Stimulated activated CD4-positive, alpha-beta T cell treated with anti-CD3 and anti-CD28 coated beads, Interleukin-15, amount 100 ng/mL, for 24 hours (primary cell): ENCODE results near the gene TLR9.

Experiments
- DNase-seq: peaks from one replicate; pipeline ENCODE4 v3.0.0-alpha.2; 2020

TLR9 gene

DNA sequence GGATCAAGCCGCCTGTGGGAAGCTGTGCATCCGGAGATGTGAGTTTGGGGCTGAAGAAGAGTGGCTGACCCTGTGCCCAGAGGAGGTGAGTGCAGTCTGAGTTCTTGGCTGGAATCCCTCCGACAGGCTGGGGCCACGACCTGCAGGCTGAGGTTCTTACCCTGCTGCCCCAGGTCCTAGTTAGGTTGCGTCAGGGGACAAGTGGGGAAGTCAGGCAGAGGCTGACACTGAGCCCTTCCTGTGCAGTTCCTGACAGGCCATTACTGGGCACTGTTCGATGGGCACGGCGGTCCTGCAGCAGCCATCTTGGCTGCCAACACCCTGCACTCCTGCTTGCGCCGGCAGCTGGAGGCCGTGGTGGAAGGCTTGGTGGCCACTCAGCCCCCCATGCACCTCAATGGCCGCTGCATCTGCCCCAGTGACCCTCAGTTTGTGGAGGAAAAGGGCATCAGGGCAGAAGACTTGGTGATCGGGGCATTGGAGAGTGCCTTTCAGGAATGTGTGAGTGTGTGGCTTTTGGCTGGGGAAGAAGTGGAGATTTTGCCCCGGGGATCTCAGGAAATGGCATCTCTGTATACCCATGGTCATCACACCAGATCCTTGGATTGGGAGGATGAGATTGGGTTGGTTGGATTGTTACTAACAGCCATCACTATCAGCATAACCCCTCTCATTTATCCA, 21.4 kb upstream of the TLR9 start:
- no peak for DNase-seq

DNA sequence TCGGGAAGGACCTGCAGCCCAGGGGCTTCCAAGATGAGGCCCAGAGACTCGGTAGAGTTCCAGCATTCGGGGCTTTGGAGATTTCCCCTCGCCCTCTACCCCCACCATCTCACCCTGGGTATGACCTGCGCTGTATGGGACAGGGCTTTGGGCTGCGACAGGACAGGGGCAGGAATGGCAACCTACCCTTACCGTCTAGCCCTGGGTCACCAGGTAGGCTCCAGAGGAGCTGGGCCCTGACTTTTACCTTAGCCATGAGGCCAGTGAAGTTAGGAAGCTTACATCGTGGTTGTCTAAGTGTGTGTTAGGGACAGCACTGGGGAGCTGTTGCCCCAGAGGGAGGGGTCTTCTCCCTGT, 20.8 kb upstream of the TLR9 start:
- no peak for DNase-seq

DNA sequence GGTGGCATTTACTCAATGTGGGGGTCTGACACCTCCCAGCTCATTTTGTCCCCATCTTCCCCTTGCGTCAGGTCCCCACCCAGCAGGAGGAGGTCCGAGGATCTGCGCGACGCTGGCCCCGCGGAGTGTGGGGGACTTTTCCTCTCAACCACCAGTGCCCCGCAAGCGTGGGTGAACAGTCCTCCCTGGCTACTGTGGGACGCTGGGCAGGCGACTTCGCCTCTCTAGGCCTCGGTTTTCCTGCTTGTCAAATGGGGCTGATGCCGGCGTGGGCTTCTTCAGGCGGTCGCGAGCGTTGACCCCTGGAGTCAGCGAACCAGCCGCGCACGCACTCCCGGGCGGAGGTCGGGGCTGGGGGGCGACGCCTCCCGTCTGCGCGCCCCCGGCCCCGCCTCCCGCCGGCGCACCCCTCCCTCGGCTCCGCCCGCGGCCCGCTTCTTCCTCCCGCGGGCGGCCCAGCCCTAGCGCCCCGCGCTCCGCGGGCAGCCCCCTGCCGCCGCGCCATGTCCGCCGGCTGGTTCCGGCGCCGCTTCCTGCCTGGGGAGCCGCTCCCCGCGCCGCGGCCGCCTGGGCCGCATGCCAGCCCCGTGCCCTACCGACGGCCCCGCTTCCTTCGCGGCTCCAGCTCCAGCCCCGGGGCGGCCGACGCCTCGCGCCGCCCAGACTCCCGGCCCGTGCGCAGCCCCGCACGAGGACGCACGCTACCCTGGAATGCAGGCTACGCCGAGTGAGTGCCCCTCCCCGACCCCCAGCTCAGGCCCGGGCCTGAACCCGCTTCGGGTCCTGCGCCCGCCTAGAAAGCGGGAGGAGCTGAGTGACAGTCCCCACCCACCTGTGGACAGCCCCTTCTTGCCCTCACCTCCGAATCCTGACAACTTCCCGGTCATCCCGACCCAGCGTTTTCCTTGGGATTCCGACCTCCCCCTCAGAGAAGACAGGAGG, 20.1 kb upstream of the TLR9 start, which contains the start of gene PPM1M:
PPM1M (plus strand) TSS at position 438 of the 942 bp plus-strand sequence; CDS start at position 504, 66 bp downstream.
- DNase-seq: peak; percentile 67

DNA sequence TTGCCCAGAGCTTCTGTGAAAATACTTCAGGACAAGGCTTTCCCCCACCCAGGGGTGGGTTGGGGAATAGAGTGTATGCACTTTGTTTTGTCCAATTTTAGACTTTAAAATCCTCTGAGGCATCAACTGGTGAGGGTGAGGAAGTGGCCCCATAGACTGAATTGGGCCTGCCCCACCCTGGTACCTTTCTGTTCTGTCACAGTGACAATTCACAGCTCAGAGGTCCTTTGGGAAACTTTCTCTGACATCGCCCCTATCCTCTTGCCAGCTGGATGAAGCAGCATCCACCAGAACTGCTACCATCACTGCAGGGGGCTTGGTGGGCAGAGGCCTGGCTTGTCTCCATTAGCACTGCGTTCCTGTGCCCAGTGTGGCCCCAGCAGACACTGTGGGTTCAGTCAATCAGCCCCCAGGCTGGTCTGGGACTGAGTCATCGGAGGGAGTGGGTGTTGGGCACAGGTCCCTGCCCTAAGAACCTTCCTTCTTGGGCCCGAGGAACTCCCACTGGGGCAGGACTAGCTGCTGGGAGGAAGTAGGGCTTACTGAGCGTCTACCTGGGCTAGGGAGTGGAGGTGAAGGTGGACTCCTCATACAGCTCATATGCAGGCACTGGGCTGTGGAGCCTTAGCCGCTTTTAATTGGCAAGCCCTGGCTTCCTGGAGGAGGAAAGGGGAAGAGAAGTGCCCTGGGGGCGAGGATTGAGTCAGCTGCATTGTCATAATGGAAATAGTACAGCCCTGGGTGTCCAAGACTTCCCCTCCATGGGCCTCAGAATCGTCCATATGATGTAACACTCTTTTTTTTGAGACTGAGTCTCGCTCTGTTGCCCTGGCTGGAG, 18.6 kb upstream of the TLR9 start:
- DNase-seq: peak; percentile 67

DNA sequence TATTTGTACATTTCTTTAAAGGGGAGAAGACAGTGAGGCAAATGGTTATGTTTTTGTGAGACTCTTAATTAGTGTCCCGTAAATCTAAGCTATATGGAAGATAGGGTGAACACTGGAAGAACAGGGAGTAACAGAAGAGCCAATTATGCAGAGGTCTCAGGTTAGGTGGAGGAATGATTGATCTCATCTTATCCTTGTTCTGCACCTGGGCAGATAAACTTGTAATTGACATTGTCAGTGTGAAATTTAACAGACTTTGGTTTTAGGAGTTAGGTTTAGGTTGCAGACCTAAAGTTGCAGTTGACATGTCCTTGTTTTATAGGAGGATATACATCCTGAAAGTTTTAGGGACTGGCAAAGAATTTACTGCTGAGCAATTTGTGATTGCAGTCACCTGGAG, 16.6 kb upstream of the TLR9 start:
- no peak for DNase-seq

DNA sequence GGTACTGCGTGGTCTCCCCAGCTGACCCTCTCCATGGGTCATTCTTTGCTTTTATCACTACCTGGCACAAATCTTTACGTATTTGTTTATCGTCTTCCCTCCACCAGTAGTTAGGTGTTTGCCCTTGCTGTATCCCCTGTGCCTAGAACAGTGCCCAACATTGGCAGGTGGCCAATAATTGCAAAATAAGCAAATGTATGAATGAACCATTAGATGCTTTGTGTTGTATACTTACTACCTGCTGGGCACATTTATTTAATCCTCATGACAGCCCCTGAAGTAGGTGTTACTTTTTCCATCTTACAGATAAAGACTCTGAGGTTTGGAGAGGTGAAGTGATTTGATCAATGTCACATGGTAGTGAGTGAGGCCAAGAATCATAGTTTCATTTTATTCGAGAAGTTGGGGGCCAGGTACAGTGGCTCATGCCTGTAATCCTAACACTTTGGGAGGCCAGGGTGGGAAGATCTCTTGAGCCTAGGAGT, 15.5 kb upstream of the TLR9 start:
- no peak for DNase-seq

DNA sequence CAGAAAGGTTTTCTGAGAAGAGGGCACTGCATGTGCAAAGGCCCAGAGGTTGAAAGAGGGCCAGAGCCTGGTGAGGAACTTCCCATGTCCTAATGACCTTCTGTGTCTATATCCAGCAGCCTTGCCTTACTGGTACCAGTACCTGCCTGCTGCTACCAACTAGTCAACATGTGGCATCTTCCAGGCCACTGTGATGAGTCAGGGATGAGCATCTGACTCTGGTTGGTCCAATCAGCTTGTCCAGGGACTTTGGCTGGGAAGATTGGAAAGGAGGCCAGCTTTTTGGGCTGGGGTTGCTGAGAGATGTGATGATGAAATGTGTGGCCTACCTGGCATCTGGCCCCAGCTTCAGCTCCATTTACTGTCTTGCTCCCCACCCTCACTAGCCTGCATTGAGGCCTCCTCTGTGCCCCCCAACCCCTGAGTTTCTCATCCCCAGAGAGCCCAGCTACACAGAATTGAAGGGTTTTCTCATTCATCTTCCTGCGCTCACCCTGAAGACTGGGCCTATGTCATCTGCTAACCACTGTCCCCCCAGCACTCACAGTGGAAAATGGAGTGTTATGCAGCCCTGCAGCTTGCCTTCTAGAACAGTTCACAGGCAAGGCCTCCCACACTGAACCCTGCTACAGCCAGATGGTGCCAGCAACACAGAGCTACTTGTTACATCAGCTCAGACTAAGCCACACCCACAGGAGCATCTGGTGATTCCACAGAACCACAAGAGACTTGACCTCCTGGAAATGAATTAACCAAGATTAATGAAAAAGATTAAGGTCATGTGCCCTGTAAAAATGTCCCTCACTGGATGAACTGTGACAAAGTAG, 14.8 kb upstream of the TLR9 start:
- peak; percentile 72 for DNase-seq

DNA sequence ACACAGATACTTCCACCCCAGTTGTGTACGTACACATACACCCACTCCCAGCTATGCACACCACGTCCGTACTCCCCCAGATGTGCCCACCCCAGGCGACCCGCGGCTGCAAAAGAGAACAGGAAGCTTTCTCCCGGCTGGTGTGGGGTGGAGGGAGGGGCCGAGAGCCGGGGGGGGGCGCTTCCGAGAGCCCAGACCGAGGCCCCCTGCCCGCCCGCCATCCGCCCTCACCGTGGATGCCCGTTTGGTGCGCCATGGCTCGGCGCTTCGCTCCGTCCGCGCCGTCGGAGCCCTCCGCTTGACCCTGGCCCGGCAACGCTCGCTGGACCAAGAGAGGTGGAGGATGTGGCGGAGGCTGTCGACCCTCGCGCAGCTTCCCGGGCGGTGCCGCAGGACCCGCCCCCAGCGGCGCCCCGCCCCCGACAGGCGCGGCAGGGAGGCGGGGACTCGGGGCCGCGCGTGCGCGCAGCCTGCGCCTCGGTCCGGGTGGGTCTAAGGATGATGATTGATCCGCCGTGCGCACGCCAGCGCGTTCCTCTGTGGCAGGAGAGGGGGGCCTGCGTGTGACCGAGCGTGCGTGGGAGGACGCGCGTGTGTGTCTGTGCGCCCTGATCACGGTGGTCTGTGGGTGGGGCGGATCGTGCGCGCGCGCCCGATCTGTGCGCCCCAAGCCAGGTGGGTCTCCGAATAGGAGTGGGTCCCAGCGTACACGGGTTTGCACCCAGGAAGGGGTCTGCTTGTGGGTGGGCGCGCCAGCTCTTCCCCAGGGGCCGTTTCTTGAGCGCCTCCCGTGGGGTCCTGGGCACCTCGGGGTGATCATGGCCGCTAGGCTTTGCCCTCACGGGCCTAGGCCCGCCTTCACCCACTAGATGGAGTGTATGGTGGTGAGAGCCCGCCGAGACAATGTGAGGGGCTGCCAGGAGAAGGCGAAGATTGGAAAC, 13.6 kb upstream of the TLR9 start, which contains the start of gene TWF2:
TWF2 (minus strand) TSS at position 398 of the 941 bp plus-strand sequence; CDS start at position 256, 142 bp downstream.
- peak; percentile 90 for DNase-seq

DNA sequence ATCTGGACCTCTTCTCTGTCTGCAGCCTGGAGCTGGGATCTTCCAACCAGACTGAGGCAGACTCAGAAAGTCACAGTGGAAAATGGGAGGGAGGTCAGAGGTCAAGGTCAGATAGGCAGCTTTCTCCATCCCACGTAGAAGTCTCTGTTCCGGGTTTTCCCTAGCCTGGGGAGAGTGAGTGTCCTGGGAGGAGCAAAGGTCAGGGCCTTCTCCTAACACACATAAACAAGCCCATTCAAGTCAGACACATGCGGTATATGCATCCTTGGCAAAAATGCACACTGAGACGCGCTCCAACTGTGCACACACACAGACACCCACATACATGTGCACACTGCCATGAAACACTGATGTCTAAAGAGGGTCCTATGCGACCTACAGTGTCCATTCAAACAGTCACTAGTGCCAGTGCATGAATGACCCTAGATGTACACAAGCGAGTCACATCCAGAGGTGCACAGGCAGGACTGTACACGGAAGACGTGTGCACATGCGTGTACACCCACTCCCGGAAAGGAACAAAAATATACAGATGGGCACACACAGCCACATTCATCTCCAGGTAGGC, 12.8 kb upstream of the TLR9 start:
- no peak for DNase-seq

DNA sequence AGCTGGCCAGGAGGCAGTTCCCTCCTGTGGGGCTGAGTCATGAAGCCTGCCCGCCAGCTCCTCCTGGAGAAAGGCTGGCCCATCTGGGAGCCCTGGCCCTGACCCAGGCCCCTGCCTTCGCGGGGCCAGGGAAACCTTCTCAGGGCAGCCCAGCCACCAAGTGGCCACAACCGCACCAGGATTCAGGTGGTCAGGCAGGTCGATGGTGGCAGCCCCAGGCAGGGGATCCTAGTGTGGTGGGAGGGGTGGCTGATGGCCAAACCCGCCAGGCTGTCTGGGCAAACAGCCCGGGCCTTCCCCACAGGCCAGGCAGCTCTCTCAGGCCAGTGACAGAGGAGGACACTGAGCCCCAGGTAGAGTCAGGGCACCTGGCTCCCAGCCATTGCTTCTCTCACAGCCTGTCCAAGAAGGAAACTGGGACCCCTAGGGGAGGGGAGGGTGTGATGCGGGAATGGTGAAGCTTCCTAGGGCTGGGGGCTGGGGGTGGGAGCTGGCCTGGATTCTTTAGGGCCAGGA, 12.3 kb upstream of the TLR9 start:
- no peak for DNase-seq

DNA sequence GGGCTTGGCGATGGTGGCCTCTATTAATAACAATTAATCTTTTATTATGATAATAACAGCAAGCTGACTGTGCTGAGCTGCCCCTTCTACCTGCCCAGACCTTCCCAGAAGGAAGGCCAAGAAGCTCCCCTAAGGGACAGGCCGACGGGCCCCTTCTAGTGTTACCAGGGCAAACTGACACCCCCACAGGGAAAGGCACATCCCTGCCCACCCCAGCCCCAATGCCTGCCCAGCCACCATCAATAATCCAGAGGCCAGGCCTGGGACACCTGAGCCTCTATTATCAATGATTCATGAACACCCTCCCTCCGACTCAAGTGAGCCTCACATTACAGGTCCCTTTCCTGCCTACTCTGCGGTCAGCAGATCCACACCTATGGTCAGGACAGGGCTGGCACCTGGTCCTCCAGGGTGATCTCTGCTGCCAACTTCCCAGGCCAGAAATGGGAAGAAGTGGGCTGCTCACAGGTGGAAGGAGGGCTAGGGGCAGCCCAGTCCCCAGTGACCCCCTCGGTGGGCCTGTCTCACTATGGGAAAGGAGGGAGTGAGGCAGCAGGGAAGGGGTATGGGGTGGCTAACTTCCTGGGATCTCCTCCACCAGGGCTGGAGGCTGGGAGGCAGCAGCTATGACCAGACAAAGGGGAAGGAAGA, 11.7 kb upstream of the TLR9 start:
- DNase-seq: no peak

DNA sequence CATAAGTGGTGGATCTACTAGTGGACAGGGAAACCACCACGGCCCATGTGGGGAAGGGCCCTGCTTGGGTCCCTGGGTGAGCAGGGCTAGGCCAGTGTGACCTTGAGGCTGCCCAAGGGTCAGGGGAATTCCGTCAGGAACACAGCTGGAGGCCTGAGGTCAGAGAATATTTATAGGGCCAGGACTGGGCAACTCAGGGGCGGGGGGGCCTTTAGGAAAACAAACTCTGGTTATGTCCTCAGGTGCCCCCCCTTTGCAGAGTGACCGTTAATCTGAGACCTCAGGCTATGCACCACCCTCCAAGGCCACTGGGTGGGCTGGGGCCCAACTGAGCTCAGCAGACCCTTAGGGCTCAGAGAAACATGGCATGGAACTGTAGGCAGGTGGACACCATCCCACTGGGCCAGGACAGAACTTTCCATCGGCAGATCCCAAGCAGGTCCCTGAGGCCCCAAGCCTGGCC, 11.0 kb upstream of the TLR9 start:
- DNase-seq: no peak

DNA sequence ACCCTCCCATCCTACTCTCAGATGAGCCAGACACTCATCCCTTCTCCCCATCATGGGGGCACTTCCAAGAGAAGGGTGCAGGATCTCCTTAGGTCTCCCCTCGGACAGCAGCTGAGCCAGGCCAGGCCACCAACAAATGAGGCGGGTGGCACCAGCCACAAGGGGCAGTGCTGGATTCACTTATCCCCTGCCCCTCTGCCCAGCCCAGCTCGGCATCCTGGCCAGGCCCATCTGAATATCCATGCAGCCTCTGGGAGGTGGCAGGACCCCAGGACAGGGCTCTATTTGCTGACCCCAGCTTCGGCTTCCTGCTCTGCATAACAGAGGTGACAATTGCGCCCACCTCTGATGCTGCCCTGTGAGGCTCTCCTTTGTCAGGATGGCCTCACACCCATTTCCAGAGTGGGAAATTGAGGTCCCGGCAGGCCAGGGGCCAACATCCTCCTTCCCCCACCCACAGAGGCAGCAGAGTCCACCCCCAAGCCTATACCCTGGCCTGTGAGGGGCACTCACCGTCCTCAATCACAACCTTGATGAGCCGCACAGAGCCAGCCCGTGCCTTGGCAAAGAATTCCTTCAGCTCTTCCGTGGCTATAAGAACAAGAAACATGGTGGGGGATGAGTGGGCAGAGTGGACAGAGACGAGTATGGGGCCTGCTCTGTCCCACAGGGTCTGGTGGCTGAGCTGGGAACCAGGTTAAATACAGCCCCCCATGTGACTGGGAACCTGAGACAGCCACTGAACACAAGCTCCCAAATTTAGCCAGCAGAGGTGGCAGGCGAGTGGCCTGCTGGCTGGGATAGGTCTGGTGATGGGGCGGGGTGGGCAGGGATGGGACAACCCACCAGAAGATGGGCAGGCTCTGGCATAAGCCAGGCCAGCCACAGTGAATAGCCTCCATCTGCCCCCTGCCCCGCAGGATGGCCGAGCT, 9.3 kb upstream of the TLR9 start:
- no peak for DNase-seq

DNA sequence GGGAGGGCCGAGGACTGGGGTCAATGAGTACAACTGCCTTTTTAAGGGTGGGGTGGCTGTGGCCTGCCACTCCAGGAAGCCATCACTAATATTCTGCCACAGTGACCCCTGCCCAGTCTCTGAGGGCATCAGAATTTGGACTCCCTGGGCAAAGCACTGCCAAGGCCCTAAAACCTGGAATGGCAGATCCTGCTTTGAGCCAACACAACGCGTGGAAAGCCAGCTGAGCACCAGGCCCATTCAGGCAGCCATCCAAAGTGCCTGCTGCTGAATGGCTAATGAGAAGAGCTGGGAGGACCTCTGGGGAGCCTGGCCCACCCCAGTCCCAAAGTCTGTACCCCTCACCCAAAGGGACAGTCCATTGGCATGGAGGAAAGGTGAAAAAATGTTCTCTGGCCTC, 8.5 kb upstream of the TLR9 start:
- DNase-seq: no peak

DNA sequence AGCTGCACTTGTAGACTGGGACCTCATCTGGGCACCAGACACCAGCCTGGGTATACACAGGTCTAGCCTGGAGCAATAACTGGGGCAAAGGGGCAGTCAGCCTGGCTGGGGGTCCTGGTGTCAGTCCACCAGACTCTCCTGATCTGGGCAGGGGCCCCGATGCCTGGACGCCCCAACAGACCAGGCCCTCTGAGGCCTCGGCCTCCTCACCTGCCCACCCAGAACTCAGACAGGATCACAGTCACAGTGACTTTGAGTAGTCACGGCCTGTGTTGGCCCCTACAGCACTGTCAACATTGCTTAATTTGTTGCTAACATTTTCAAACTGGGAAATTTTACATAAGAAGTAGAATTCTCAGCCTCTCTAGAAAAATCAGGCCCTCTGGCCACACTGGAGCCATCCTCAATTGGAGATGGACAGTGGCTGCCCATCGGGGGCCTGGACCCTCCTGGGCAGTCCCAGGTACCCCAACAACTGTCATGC, 7.7 kb upstream of the TLR9 start:
- DNase-seq: no peak

DNA sequence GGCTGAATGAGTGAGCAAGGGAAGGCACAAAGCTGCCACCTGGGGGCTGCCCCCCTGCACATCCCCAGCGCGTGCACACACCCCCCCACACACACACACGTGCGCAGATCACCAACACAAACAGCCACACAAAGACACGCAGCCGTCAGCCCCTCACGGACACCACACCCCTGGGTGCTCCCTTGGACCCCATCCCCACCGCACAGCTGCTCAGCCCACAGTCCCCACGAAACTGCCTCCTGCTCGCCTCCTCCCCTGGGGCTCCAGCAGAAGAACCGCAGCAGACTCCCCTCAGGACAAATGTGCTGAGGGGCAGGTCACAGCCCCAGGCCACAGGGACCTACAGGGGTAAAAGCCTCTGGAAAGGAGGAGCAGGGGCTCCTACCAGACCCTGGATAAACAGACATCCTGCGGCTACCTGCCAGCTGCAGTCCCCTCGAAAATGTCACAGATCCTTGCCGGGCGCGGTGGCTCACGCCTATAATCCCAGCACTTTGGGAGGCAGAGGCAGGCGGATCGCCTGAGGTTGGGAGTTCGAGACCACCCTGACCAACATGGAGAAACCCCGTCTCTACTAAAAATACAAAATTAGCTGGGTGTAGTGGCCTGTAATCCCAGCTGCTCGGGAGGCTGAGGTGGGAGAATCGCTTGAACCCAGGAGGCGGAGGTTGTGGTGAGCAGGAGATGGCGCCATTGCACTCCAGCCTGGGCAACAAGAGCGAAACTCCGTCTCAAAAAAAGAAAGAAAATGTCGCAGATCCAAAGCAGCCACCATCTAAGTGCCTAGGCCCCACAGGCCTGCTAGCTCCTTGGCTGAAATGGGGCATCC, 7.0 kb upstream of the TLR9 start:
- peak; percentile 52 for DNase-seq
